Suprapubic skin (tissue), 4 donors: ENCODE results near the gene CACNA2D4. TPM values are rescaled to one million over a fixed set of nuclear protein-coding genes. Genes with fewer than 3 reads are reported as not detected.
A peak's percentile ranks its signal among the peaks of the same experiment; 100 is the strongest.

Experiments used
- DNase-seq, 2 donors: peaks; one replicate each; pipeline ENCODE4 v3.0.0-alpha.2; 2019; ENCODE audit warnings: low spot score in 2 of 2
- H3K27ac ChIP-seq: fragments of 200-600 bp; sonication (generic); one replicate; pipeline ENCODE4 v1.5.1; 2019
- H3K27me3 ChIP-seq: fragments of 200-600 bp; sonication (generic); one replicate; pipeline ENCODE4 v1.5.1; 2019
- H3K36me3 ChIP-seq: fragments of 200-600 bp; sonication (generic); one replicate; pipeline ENCODE4 v1.5.1; 2019
- H3K4me1 ChIP-seq: fragments of 200-600 bp; sonication (generic); one replicate; pipeline ENCODE4 v1.5.1; 2019
- H3K4me3 ChIP-seq: fragments of 200-600 bp; sonication (generic); one replicate; pipeline ENCODE4 v1.5.1; 2019; ENCODE audit warnings: mild to moderate bottlenecking
- H3K9me3 ChIP-seq: fragments of 200-600 bp; sonication (generic); one replicate; pipeline ENCODE4 v1.5.1; 2019
- EP300 ChIP-seq: sonication (generic); formaldehyde crosslinking; IDR thresholded peaks from one replicate; pipeline ENCODE4 v1.6.1; 2017; ENCODE audit warnings: antibody characterized with exemption
- POLR2A ChIP-seq, 2 donors: fragments of 450-650 bp; IDR thresholded peaks; one replicate each; pipeline ENCODE4 v1.6.1; 2017; ENCODE audit warnings: antibody characterized with exemption in 2 of 2, mild to moderate bottlenecking in 2 of 2, moderate library complexity in 2 of 2
- POLR2AphosphoS5 ChIP-seq, 3 donors: sonication (generic); formaldehyde crosslinking; IDR thresholded peaks; one replicate each; pipeline ENCODE4 v1.6.1; 2017; ENCODE audit warnings: antibody characterized with exemption in 3 of 3
- WGBS: methylation state at CpG from one replicate; pipeline ENCODE4 v1.1.5; 2018; 5-methylcytosine and 5-hydroxymethylcytosine counted together
- total RNA-seq, 4 donors: library from RNA; depleted of rRNA; stranded (reverse); fragments of >200 nt; gene quantifications; one replicate each; pipeline ENCODE4 v1.1.0, GENCODE V29; 2016
- TF ChIP-seq, protein P1 (sequence below), 2 donors: fragments of 200-600 bp in 1 of 2; fragments of 450-650 bp in 1 of 2; sonication (generic) in 1 of 2; IDR thresholded peaks; one replicate each; pipeline ENCODE4 v1.5.1; 2016 to 2019; ENCODE audit warnings: antibody characterized with exemption in 2 of 2, mild to moderate bottlenecking in 1 of 2, moderate library complexity in 1 of 2

Gene CACNA2D4
- total RNA-seq, 4 donors from 2014 or later: 0.56 to 1.5 (median 0.97) TPM

DNA sequence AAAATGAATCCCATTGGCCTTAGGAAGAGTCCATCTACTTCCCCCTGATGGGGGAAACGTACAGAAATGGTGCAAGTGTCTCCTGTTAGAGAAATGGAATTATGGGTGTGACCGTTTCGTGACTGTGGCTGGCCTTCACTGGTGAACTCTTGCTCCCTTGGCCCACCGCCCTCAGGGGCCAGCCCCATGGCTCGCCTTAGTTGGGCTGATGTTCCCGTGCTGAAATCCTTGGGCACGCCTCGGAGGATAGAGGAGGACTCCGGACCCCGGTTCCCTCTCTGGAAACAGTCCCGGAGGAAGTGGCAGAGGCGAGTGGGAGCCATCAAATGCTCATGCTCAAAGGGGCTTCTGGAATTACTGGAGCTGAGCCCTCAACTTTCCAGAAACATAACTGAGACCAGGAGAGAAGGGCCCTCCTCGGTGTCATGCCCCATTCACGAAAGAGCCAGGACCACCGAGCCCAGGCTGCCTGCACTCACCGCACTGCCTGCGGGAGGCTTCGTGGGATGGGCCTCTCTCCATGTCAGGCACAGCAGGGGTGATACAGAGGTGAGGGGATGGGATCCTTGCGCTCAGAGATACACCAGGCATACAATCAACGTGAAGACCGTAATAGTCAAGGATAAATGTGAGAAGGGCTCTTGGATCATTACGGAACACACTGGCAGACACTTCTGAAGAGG, 10.1 kb upstream of the CACNA2D4 start:
- DNase-seq: peak; percentile 56 to 67
- H3K9me3 ChIP-seq: no peaks in the 10 kb centered on the region
- H3K36me3 ChIP-seq: no peaks in the 10 kb centered on the region
- H3K4me3 ChIP-seq: no peak overlapping the region
- peaks cover 8% of the 10 kb centered on the region for H3K27me3 ChIP-seq
- 92% methylated on average over 15 of the region's 22 CpGs for WGBS
- H3K4me1 ChIP-seq: peaks cover 13% of the 10 kb centered on the region
- H3K27ac ChIP-seq: no peak overlapping the region
- TF ChIP-seq EP300: no peak

DNA sequence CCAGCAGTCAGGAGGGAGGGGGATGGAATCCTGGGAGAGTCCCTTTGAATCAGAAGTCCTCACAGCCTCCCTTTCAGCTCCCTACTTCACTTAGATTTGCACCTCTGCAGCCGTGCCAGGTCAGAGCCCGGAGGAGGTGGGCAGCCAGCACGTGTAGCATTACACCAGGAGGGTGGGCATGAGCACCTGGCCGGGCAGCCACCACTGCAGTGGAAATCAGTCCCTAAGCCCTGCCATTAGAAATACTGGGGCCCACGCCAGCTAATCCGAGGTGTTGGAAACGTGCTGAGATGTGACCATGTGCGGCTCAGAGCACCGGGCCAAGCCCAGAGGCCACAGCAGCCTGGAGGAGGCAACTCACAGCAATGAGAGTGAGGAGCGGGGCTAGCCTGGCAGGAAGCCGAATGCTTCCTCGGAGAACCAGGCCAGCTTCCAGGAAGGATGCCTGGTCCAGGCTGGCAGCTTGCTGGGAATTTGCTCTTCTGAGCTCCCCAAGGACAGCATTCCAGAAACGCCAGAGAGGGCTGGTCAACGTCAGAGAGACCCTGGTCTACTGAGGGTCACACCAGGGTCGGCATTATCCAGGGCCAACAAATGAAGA, 9.4 kb upstream of the CACNA2D4 start:
- H3K9me3 ChIP-seq: no peaks in the 10 kb centered on the region
- no peak overlapping the region for H3K4me3 ChIP-seq
- TF ChIP-seq POLR2A (IDR thresholded peaks at IDR 0.05) (no peak), EP300 (no peak), POLR2AphosphoS5 (IDR thresholded peaks at IDR 0.05) (no peak)
- TF ChIP-seq, protein P1, sequence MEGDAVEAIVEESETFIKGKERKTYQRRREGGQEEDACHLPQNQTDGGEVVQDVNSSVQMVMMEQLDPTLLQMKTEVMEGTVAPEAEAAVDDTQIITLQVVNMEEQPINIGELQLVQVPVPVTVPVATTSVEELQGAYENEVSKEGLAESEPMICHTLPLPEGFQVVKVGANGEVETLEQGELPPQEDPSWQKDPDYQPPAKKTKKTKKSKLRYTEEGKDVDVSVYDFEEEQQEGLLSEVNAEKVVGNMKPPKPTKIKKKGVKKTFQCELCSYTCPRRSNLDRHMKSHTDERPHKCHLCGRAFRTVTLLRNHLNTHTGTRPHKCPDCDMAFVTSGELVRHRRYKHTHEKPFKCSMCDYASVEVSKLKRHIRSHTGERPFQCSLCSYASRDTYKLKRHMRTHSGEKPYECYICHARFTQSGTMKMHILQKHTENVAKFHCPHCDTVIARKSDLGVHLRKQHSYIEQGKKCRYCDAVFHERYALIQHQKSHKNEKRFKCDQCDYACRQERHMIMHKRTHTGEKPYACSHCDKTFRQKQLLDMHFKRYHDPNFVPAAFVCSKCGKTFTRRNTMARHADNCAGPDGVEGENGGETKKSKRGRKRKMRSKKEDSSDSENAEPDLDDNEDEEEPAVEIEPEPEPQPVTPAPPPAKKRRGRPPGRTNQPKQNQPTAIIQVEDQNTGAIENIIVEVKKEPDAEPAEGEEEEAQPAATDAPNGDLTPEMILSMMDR (IDR thresholded peaks at IDR 0.05): no peak
- H3K36me3 ChIP-seq: no peaks in the 10 kb centered on the region
- H3K27ac ChIP-seq: no peak overlapping the region
- peaks cover 13% of the 10 kb centered on the region for H3K4me1 ChIP-seq
- no CpG with 5 or more reads among the region's 15 CpGs for WGBS
- DNase-seq: peak in 1 of 2 donors; percentile 57
- peaks cover 14% of the 10 kb centered on the region for H3K27me3 ChIP-seq

DNA sequence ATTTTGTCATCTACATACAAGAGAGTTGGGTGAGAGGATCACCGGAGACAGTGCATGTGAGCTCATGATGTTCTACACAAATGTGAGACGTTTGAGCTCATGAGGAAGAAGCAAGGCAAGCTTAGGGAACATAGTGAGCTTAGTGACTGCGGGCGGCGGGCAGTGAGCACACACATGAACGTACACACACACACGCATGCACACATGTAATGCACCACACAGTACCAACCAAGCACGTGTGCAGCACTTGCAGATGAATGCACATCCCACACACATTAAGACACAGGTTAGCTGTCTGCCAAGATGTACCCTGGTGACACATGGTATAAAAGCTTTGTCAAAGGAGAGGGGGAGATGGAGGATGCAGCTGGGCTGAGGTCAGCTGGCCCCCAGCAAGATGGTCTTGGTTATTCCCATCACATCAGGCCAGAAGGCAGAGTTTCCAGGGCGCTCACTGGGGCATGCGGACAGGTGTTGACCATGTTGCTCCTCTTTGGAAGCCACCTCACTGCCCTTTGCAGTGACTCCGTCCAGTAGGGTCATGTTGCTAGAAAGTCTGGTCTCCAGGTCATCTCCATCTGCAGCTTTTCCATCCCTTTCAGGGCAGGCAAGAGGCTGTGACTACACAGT, 8.7 kb upstream of the CACNA2D4 start:
- peaks cover 18% of the 10 kb centered on the region for H3K27me3 ChIP-seq
- no peaks in the 10 kb centered on the region for H3K36me3 ChIP-seq
- H3K27ac ChIP-seq: no peak overlapping the region
- H3K4me1 ChIP-seq: peaks cover 8% of the 10 kb centered on the region
- no peak for TF ChIP-seq EP300
- TF ChIP-seq POLR2A (IDR thresholded peaks at IDR 0.05): no peak
- no peak for TF ChIP-seq POLR2AphosphoS5 (IDR thresholded peaks at IDR 0.05)
- TF ChIP-seq, protein P1 (IDR thresholded peaks at IDR 0.05): no peak
- DNase-seq: no peak
- H3K4me3 ChIP-seq: no peak overlapping the region
- WGBS: 88% methylated on average over 9 of the region's 11 CpGs
- no peaks in the 10 kb centered on the region for H3K9me3 ChIP-seq

DNA sequence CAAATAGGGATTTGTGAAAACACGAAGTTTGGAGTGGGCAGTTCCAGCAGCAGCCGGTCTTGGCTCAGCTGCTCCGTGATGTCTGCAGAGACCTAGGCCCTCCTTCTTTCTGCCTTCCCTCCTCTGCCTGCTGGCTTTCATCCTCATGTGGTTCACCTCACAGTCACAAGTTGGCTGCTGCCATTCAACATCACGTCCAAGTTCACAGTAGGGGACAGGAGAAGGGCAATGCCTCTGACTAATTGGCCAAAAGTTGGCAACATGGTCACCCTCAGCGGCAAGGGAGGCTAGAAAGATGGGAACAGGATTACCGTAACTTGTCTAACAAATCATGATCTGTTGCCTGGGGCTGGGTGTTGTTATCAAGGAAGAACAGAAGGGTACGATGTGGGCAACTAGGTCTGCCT, 7.8 kb upstream of the CACNA2D4 start:
- Histone ChIP-seq H3K27ac (no peak overlapping the region), H3K27me3 (peaks cover 21% of the 10 kb centered on the region), H3K9me3 (no peaks in the 10 kb centered on the region), H3K4me3 (no peak overlapping the region), H3K4me1 (peaks cover 5% of the 10 kb centered on the region), H3K36me3 (no peaks in the 10 kb centered on the region)
- no peak for DNase-seq
- WGBS: 90% methylated on average over 7 of the region's 7 CpGs
- TF ChIP-seq EP300: no peak
- TF ChIP-seq, protein P1 (IDR thresholded peaks at IDR 0.05): no peak
- TF ChIP-seq POLR2AphosphoS5 (IDR thresholded peaks at IDR 0.05): no peak
- no peak for TF ChIP-seq POLR2A (IDR thresholded peaks at IDR 0.05)

DNA sequence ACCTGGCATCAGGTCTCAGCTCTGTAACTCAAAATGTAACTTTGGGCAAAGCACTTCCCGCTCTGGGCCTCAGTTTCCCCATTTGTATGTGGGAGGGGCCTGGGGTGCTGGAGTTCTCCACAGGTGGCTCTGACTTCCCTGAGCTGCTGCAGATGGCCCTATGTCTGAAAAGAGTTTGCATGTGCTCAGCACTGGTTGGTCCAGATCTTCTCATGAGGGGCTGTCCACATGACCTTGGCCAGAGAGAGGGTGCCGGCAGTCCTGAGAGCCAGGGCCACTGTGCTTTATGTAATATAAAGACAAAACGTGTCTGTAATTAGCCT, 7.2 kb upstream of the CACNA2D4 start:
- Histone ChIP-seq H3K36me3 (no peaks in the 10 kb centered on the region), H3K27me3 (peaks cover 21% of the 10 kb centered on the region), H3K4me1 (peaks cover 5% of the 10 kb centered on the region), H3K9me3 (no peaks in the 10 kb centered on the region), H3K27ac (no peak overlapping the region), H3K4me3 (no peak overlapping the region)
- no peak for DNase-seq
- TF ChIP-seq POLR2AphosphoS5 (IDR thresholded peaks at IDR 0.05) (no peak), POLR2A (IDR thresholded peaks at IDR 0.05) (no peak), EP300 (no peak)
- TF ChIP-seq, protein P1 (IDR thresholded peaks at IDR 0.05): no peak
- WGBS: 74% methylated on average over 2 of the region's 3 CpGs
